MM.1S (cell line): Measurements from ENCODE around the gene ARHGAP26.

Source experiments
- DNase-seq: peaks from one replicate; pipeline ENCODE4 v3.0.0-alpha.2; 2015
- H2AFZ ChIP-seq: fragments of 300-600 bp; sonication (generic); 2 replicates; pipeline ENCODE4 v1.6.0; 2016; ENCODE audit warnings: antibody characterized with exemption, low read length
- H3F3A ChIP-seq: fragments of 300-600 bp; sonication (generic); 2 replicates; pipeline ENCODE4 v1.6.1; 2016; ENCODE audit warnings: mild to moderate bottlenecking, antibody characterized with exemption, low read length, moderate library complexity, mixed read lengths; ENCODE audit not compliant: insufficient read depth
- H3K27ac ChIP-seq: fragments of 300-600 bp; sonication (generic); 2 replicates; pipeline ENCODE4 v1.5.1; 2016; ENCODE audit warnings: mild to moderate bottlenecking, low read length
- H3K27me3 ChIP-seq: fragments of 300-600 bp; sonication (generic); replicated peaks from 2 replicates; pipeline ENCODE4 v1.6.0; 2016; ENCODE audit warnings: low read length; ENCODE audit not compliant: insufficient read depth
- H3K36me3 ChIP-seq: fragments of 300-600 bp; sonication (generic); replicated peaks from 2 replicates; pipeline ENCODE4 v1.6.1; 2016; ENCODE audit warnings: mild to moderate bottlenecking, low read length, mixed read lengths; ENCODE audit not compliant: insufficient read depth
- H3K4me1 ChIP-seq: fragments of 300-600 bp; sonication (generic); 2 replicates; pipeline ENCODE4 v1.6.1; 2016; ENCODE audit warnings: low read length, mixed read lengths
- H3K4me2 ChIP-seq: fragments of 300-600 bp; sonication (generic); 2 replicates; pipeline ENCODE4 v1.6.0; 2016; ENCODE audit warnings: low read depth, low read length
- H3K4me3 ChIP-seq: fragments of 300-600 bp; sonication (generic); 2 replicates; pipeline ENCODE4 v1.5.1; 2016; ENCODE audit warnings: low read length, mixed read lengths
- H3K79me2 ChIP-seq: fragments of 300-600 bp; sonication (generic); 2 replicates; pipeline ENCODE4 v1.6.1; 2016; ENCODE audit warnings: mixed run types, low read length, mixed read lengths
- H3K9ac ChIP-seq: fragments of 300-600 bp; sonication (generic); 2 replicates; pipeline ENCODE4 v1.6.1; 2016; ENCODE audit warnings: low read length, mixed read lengths
- H3K9me2 ChIP-seq: fragments of 300-600 bp; sonication (generic); replicated peaks from 2 replicates; pipeline ENCODE4 v1.6.1; 2016; ENCODE audit warnings: mild to moderate bottlenecking, low read length, mixed read lengths; ENCODE audit not compliant: insufficient read depth
- H3K9me3 ChIP-seq: fragments of 300-600 bp; sonication (generic); replicated peaks from 2 replicates; pipeline ENCODE4 v1.6.1; 2016; ENCODE audit warnings: mild to moderate bottlenecking, low read length, mixed read lengths; ENCODE audit not compliant: insufficient read depth
- H4K20me1 ChIP-seq: fragments of 300-600 bp; sonication (generic); 2 replicates; pipeline ENCODE4 v1.6.1; 2016; ENCODE audit warnings: mild to moderate bottlenecking, low read length, moderate library complexity, mixed read lengths; ENCODE audit not compliant: insufficient read depth
- EZH2 ChIP-seq: fragments of 300-600 bp; sonication (generic); optimal IDR thresholded peaks from 2 replicates; pipeline ENCODE3; 2017; ENCODE audit warnings: low read depth, mild to moderate bottlenecking, antibody characterized with exemption, low read length, mixed read lengths
- EZH2phosphoT487 ChIP-seq: fragments of 300-600 bp; sonication (generic); IDR thresholded peaks from 2 replicates; pipeline ENCODE4 v1.6.1; 2018; ENCODE audit warnings: antibody characterized with exemption, low read length
- TF ChIP-seq, protein P1 (sequence below): fragments of 300-600 bp; sonication (generic); IDR thresholded peaks from 2 replicates; pipeline ENCODE4 v1.5.1; 2016; ENCODE audit warnings: antibody characterized with exemption, low read length, mixed read lengths

The ARHGAP26 gene

DNA sequence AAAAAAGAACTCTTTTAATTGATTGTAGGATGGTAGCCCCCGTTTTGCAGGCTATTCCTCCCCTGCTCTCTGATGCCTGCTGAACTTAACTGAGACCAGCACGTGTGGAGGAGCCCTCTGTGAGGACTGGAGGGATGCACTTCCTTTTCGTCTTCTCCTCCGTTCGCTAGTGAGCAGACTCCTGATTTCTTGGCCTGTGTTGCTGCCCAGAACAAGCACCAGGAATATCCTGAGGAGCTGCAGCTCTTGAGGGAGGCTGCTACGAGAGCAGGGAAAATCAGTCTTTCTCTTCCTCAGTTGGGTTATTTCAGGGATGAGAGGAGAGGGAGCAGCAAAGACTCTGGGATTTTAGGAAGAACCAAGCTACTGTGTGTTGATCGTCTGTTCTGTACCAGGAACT lies 74.7 kb downstream of the ARHGAP26 start:
- no peak overlapping the region for H3K4me3 ChIP-seq
- TF ChIP-seq EZH2phosphoT487 (no peak), EZH2 (no peak)
- TF ChIP-seq, protein P1, sequence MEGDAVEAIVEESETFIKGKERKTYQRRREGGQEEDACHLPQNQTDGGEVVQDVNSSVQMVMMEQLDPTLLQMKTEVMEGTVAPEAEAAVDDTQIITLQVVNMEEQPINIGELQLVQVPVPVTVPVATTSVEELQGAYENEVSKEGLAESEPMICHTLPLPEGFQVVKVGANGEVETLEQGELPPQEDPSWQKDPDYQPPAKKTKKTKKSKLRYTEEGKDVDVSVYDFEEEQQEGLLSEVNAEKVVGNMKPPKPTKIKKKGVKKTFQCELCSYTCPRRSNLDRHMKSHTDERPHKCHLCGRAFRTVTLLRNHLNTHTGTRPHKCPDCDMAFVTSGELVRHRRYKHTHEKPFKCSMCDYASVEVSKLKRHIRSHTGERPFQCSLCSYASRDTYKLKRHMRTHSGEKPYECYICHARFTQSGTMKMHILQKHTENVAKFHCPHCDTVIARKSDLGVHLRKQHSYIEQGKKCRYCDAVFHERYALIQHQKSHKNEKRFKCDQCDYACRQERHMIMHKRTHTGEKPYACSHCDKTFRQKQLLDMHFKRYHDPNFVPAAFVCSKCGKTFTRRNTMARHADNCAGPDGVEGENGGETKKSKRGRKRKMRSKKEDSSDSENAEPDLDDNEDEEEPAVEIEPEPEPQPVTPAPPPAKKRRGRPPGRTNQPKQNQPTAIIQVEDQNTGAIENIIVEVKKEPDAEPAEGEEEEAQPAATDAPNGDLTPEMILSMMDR = no peak
- no peaks in the 10 kb centered on the region for H4K20me1 ChIP-seq
- 0 out of 2 replicates have a peak, but pooled peaks cover 4% of the 10 kb centered on the region for H3K79me2 ChIP-seq
- peak overlapping the region; percentile 24; the same call in 1 of the 2 replicates for H2AFZ ChIP-seq
- H3F3A ChIP-seq = peaks cover 10% of the 10 kb centered on the region
- H3K27me3 ChIP-seq = no peaks in the 10 kb centered on the region
- H3K27ac ChIP-seq = peak overlapping the region; percentile 76; the same call in 1 of the 2 replicates
- H3K36me3 ChIP-seq = no peaks in the 10 kb centered on the region
- peak overlapping the region; percentile 4; the same call in 1 of the 2 replicates for H3K9ac ChIP-seq
- no peak for DNase-seq
- H3K4me1 ChIP-seq = peaks cover 22% of the 10 kb centered on the region
- H3K9me2 ChIP-seq = no peaks in the 10 kb centered on the region
- H3K9me3 ChIP-seq = no peaks in the 10 kb centered on the region
- H3K4me2 ChIP-seq = peak overlapping the region; percentile 37; the same call in 1 of the 2 replicates

GRCh38 chr5:142845402-142845921 lies 75.3 kb downstream of the ARHGAP26 start:
- Histone ChIP-seq H3K9me3 (no peaks in the 10 kb centered on the region), H3K4me1 (peaks cover 22% of the 10 kb centered on the region), H3K27me3 (no peaks in the 10 kb centered on the region), H3K9ac (peak overlapping the region; percentile 4; the same call in 1 of the 2 replicates), H3F3A (peaks cover 10% of the 10 kb centered on the region), H3K4me3 (no peak overlapping the region), H3K27ac (peak overlapping the region; percentile 76), H3K36me3 (no peaks in the 10 kb centered on the region), H3K9me2 (no peaks in the 10 kb centered on the region), H4K20me1 (no peaks in the 10 kb centered on the region), H3K4me2 (peak overlapping the region; percentile 37), H2AFZ (peak overlapping the region; percentile 24; the same call in 1 of the 2 replicates), H3K79me2 (0 out of 2 replicates have a peak, but pooled peaks cover 4% of the 10 kb centered on the region)
- DNase-seq = peak; percentile 62
- TF ChIP-seq EZH2 (no peak), EZH2phosphoT487 (no peak)
- TF ChIP-seq, protein P1 = no peak

- Histone ChIP-seq H3K27me3 (no peaks in the 10 kb centered on the region), H2AFZ (peak overlapping the region; percentile 24; the same call in 1 of the 2 replicates), H3K9ac (no peak overlapping the region; the same call in 1 of the 2 replicates), H3K36me3 (no peaks in the 10 kb centered on the region), H3F3A (peaks cover 10% of the 10 kb centered on the region), H4K20me1 (no peaks in the 10 kb centered on the region), H3K79me2 (0 out of 2 replicates have a peak, but pooled peaks cover 4% of the 10 kb centered on the region), H3K27ac (peak overlapping the region; percentile 76; the same call in 1 of the 2 replicates), H3K4me2 (peak overlapping the region; percentile 37), H3K9me2 (no peaks in the 10 kb centered on the region), H3K4me1 (peaks cover 22% of the 10 kb centered on the region), H3K4me3 (no peak overlapping the region), H3K9me3 (no peaks in the 10 kb centered on the region)
- peak; percentile 42 for DNase-seq
- TF ChIP-seq EZH2 (no peak), EZH2phosphoT487 (no peak)
- TF ChIP-seq, protein P1 = no peak
Observed at GRCh38 chr5:142845954-142846398, 75.8 kb downstream of the ARHGAP26 start.
